CD14-positive monocyte (primary cell): Measurements from ENCODE around the gene SUPT20HL1. TPM values are rescaled to one million over a fixed set of nuclear protein-coding genes. Genes with fewer than 3 reads are reported as not detected.

Experiments used
- DNase-seq, 3 donors: peaks; one replicate each; pipeline ENCODE4 v3.0.0-alpha.2; 2011 to 2022
- H2AFZ ChIP-seq: 2 replicates; pipeline ENCODE4 v1.6.0; 2012; ENCODE audit warnings: mild to moderate bottlenecking, low read depth, low read length, inconsistent platforms; ENCODE audit not compliant: insufficient read depth, poor library complexity, severe bottlenecking
- H3K27ac ChIP-seq, 2 donors: 1 replicate in 1 of 2; 2 replicates in 1 of 2; pipeline ENCODE4 v1.5.1; 2012 to 2013; ENCODE audit warnings: low read length in 2 of 2, control low read depth in 1 of 2, inconsistent platforms in 1 of 2, low read depth in 1 of 2, mild to moderate bottlenecking in 1 of 2
- H3K27me3 ChIP-seq, 2 donors: one replicate each; pipeline versions ENCODE4 v1.6.0 to v1.6.1; 2011 to 2013; ENCODE audit warnings: low read length in 2 of 2; ENCODE audit not compliant: control insufficient read depth in 2 of 2, insufficient read depth in 2 of 2
- H3K36me3 ChIP-seq, 2 donors: replicated peaks in 1 of 2; 1 replicate in 1 of 2; 2 replicates in 1 of 2; pipeline versions ENCODE4 v1.5.1 to v1.6.1; 2012 to 2013; ENCODE audit warnings: low read length in 2 of 2, control low read depth in 1 of 2, inconsistent platforms in 1 of 2, mild to moderate bottlenecking in 1 of 2; ENCODE audit not compliant: insufficient read depth in 2 of 2, control insufficient read depth in 1 of 2
- H3K4me1 ChIP-seq, 2 donors: 1 replicate in 1 of 2; 2 replicates in 1 of 2; pipeline versions ENCODE4 v1.5.1 to v1.6.1; 2012 to 2013; ENCODE audit warnings: low read length in 2 of 2, control low read depth in 1 of 2, inconsistent platforms in 1 of 2, mild to moderate bottlenecking in 1 of 2, moderate library complexity in 1 of 2; ENCODE audit not compliant: insufficient read depth in 2 of 2, control insufficient read depth in 1 of 2
- H3K4me2 ChIP-seq: replicated peaks from 2 replicates; pipeline ENCODE3; 2012; ENCODE audit warnings: low read length, moderate library complexity, mild to moderate bottlenecking; ENCODE audit not compliant: poor library complexity, severe bottlenecking; ENCODE audit errors: extremely low read depth
- H3K4me3 ChIP-seq, 3 experiments: fragments of 200-600 bp in 1 of 3; sonication (generic) in 1 of 3; replicated peaks in 1 of 3; 1 replicate in 2 of 3; 2 replicates in 1 of 3; pipeline ENCODE4 v1.5.1; 2011 to 2013; ENCODE audit warnings: low read length in 3 of 3, mild to moderate bottlenecking in 3 of 3, control low read depth in 2 of 3, low read depth in 2 of 3, inconsistent platforms in 1 of 3, moderate library complexity in 1 of 3
- H3K79me2 ChIP-seq: 2 replicates; pipeline ENCODE4 v1.6.0; 2012; ENCODE audit warnings: mild to moderate bottlenecking, control low read depth, inconsistent platforms, low read length, moderate library complexity; ENCODE audit not compliant: insufficient read depth
- H3K9ac ChIP-seq: 2 replicates; pipeline ENCODE4 v1.6.0; 2017; ENCODE audit warnings: low read length, mild to moderate bottlenecking; ENCODE audit not compliant: insufficient read depth, poor library complexity, severe bottlenecking
- H3K9me3 ChIP-seq, 2 donors: replicated peaks in 1 of 2; 1 replicate in 1 of 2; 2 replicates in 1 of 2; pipeline versions ENCODE4 v1.5.1 to v1.6.1; 2012 to 2013; ENCODE audit warnings: low read length in 2 of 2, control low read depth in 1 of 2; ENCODE audit not compliant: control insufficient read depth in 1 of 2, insufficient read depth in 1 of 2
- H4K20me1 ChIP-seq: 2 replicates; pipeline ENCODE4 v1.6.0; 2012; ENCODE audit warnings: mild to moderate bottlenecking, low read length, control low read depth, moderate library complexity; ENCODE audit not compliant: insufficient read depth
- H3K27ac Mint-ChIP-seq, 7 donors: one replicate each; pipeline ENCODE4 v1.8.0; 2020; ENCODE audit warnings: mild to moderate bottlenecking in 7 of 7, mixed read lengths in 7 of 7, moderate library complexity in 6 of 7, inconsistent platforms in 2 of 7
- H3K27me3 Mint-ChIP-seq, 3 donors: one replicate each; pipeline ENCODE4 v1.8.0; 2021 to 2022; ENCODE audit warnings: low read depth in 3 of 3, mild to moderate bottlenecking in 3 of 3, mixed read lengths in 3 of 3, moderate library complexity in 3 of 3, inconsistent platforms in 1 of 3
- H3K36me3 Mint-ChIP-seq, 2 donors: one replicate each; pipeline ENCODE4 v1.8.0; 2020; ENCODE audit warnings: mixed read lengths in 2 of 2, inconsistent platforms in 1 of 2, mild to moderate bottlenecking in 1 of 2
- H3K4me1 Mint-ChIP-seq: one replicate; pipeline ENCODE4 v1.8.0; 2020; ENCODE audit warnings: mild to moderate bottlenecking, mixed read lengths
- H3K4me3 Mint-ChIP-seq, 2 donors: one replicate each; pipeline ENCODE4 v1.8.0; 2020; ENCODE audit warnings: mild to moderate bottlenecking in 2 of 2, mixed read lengths in 2 of 2, moderate library complexity in 1 of 2
- H3K9me3 Mint-ChIP-seq, 7 donors: one replicate each; pipeline ENCODE4 v1.8.0; 2020 to 2022; ENCODE audit warnings: mixed read lengths in 7 of 7, mild to moderate bottlenecking in 6 of 7, moderate library complexity in 6 of 7, inconsistent platforms in 2 of 7
- CTCF ChIP-seq: fragments of 200-600 bp; IDR thresholded peaks from one replicate; pipeline ENCODE4 v1.8.0; 2022; ENCODE audit warnings: antibody characterized with exemption, mild to moderate bottlenecking
- WGBS: methylation state at CpG from one replicate; pipeline ENCODE4 v1.1.5; 2013; ENCODE audit warnings: missing lambda C conversion rate; ENCODE audit not compliant: insufficient coverage; 5-methylcytosine and 5-hydroxymethylcytosine counted together
- intact Hi-C, 2 donors: fragments of 100-400 bp; cut with micrococcal nuclease; formaldehyde crosslinking; loops; one replicate each; pipeline versions ENCODE4 v1.15.0 to v1.15.1; 2023
- polyA plus RNA-seq, 3 donors: library from polyadenylated mRNA; depleted of rRNA in 1 of 3; unstranded in 2 of 3; stranded (reverse) in 1 of 3; fragments of 300-500 nt in 2 of 3; fragments of >200 nt in 1 of 3; fragmentation: Illumina TruSeq in 2 of 3; gene quantifications; 1 replicate in 2 of 3; 2 replicates in 1 of 3; pipeline ENCODE4 v1.2.3, GENCODE V29; 2012 to 2021

The SUPT20HL1 gene
- polyA plus RNA-seq, 3 donors, result not detected

- Histone ChIP-seq H3K36me3 (no peaks in the 10 kb centered on the region), H2AFZ (no peak overlapping the region), H4K20me1 (no peaks in the 10 kb centered on the region), H3K9me3 (no peaks in the 10 kb centered on the region), H3K27ac (no peak overlapping the region), H3K27me3 (peaks cover 0 to 2% of the 10 kb centered on the region in 2 donors), H3K4me2 (no peak overlapping the region), H3K4me1 (no peaks in the 10 kb centered on the region), H3K79me2 (no peaks in the 10 kb centered on the region), H3K9ac (no peak overlapping the region), H3K4me3 (no peak overlapping the region)
- H3K27ac Mint-ChIP-seq, result no peak overlapping the region
- peaks cover 5% of the 10 kb centered on the region for H3K4me1 Mint-ChIP-seq
- no peak for TF ChIP-seq CTCF
- no peak overlapping the region for H3K4me3 Mint-ChIP-seq
- no peak for DNase-seq
- peaks cover 0 to 24% (median 0%) of the 10 kb centered on the region in 3 donors for H3K27me3 Mint-ChIP-seq
- WGBS, result no CpG with 5 or more reads among the region's 1 CpG
- H3K36me3 Mint-ChIP-seq, result no peaks in the 10 kb centered on the region
- intact Hi-C loops, result loop anchor here (2.0 to 5.0 kb wide), 2 partner anchors 100 to 102 kb away; no protein-coding TSS in a partner anchor
- no peaks in the 10 kb centered on the region for H3K9me3 Mint-ChIP-seq
Observed at GRCh38 chrX:24396931-24397279, 36.5 kb downstream of the SUPT20HL1 start.

- H3K9me3 Mint-ChIP-seq, result peaks cover 0 to 1% (median 0%) of the 10 kb centered on the region in 7 donors
- H3K9ac ChIP-seq, result no peak overlapping the region
- no CpG with 5 or more reads among the region's 2 CpGs for WGBS
- H3K27me3 ChIP-seq, result peaks cover 0 to 4% of the 10 kb centered on the region in 2 donors
- H3K4me3 Mint-ChIP-seq, result no peak overlapping the region
- DNase-seq, result no peak
- no peak overlapping the region for H3K4me2 ChIP-seq
- intact Hi-C loops, result loop anchor here in 1 of 2 donors (5.0 kb wide), 1 partner anchor 99 kb away; no protein-coding TSS in a partner anchor
- no peaks in the 10 kb centered on the region for H3K4me1 ChIP-seq
- peaks cover 0 to 20% (median 0%) of the 10 kb centered on the region in 3 donors for H3K27me3 Mint-ChIP-seq
- no peaks in the 10 kb centered on the region for H3K36me3 ChIP-seq
- H2AFZ ChIP-seq, result no peak overlapping the region
- no peaks in the 10 kb centered on the region for H4K20me1 ChIP-seq
- TF ChIP-seq CTCF, result no peak
- peak overlapping the region in 1 of 7 donors; percentile 54 for H3K27ac Mint-ChIP-seq
- H3K4me1 Mint-ChIP-seq, result peaks cover 5% of the 10 kb centered on the region
- no peaks in the 10 kb centered on the region for H3K36me3 Mint-ChIP-seq
- no peaks in the 10 kb centered on the region for H3K79me2 ChIP-seq
- H3K9me3 ChIP-seq, result no peaks in the 10 kb centered on the region
- H3K27ac ChIP-seq, result no peak overlapping the region
- no peak overlapping the region for H3K4me3 ChIP-seq
Observed at GRCh38 chrX:24398766-24399165, 38.3 kb downstream of the SUPT20HL1 start.
